HEK293 (cell line): Measurements from ENCODE around the gene CHAC1.

Experiments used
- CTCF ChIA-PET: fragments of 350-600 bp; formaldehyde crosslinking; extraction: SDS; loops from one replicate; lab custom pipeline; 2021; ENCODE audit warnings: antibody characterized with exemption; lab: Yijun Ruan, JAX
- POLR2A ChIA-PET: fragments of 300-600 bp; formaldehyde crosslinking; extraction: SDS; loops from one replicate; lab custom pipeline; 2020; ENCODE audit warnings: antibody characterized with exemption, inconsistent platforms; lab: Yijun Ruan, JAX
- H3K27ac ChIP-seq: fragments of 200-500 bp; sonication (Bioruptor generic); 2 replicates; pipeline ENCODE4 v1.5.1; 2014; ENCODE audit warnings: low read depth, low read length, control low read depth, inconsistent platforms; ENCODE audit errors: extremely low read depth
- H3K36me3 ChIP-seq, 2 experiments: fragments of 200-500 bp in 1 of 2; sonication (Bioruptor generic) in 1 of 2; 1 replicate in 1 of 2; 2 replicates in 1 of 2; pipeline ENCODE4 v1.5.1; 2014 to 2017; ENCODE audit warnings: inconsistent platforms in 2 of 2, low read length in 2 of 2; ENCODE audit not compliant: control insufficient read depth in 2 of 2, insufficient read depth in 1 of 2
- H3K4me1 ChIP-seq: fragments of 200-500 bp; sonication (Bioruptor generic); 2 replicates; pipeline ENCODE4 v1.5.1; 2014; ENCODE audit warnings: mild to moderate bottlenecking, low read length, inconsistent platforms; ENCODE audit not compliant: control insufficient read depth, insufficient read depth
- H3K4me3 ChIP-seq: 2 replicates; pipeline ENCODE4 v1.5.1; 2011; ENCODE audit warnings: low read depth, mild to moderate bottlenecking, control low read depth, low read length, moderate library complexity
- H3K9me3 ChIP-seq: fragments of 200-500 bp; sonication (Bioruptor generic); 2 replicates; pipeline ENCODE4 v1.5.1; 2014; ENCODE audit warnings: low read depth, low read length, inconsistent platforms; ENCODE audit not compliant: control insufficient read depth, insufficient read depth
- BCL11B ChIP-seq: fragments of 450-650 bp; formaldehyde crosslinking; IDR thresholded peaks from 2 replicates; pipeline ENCODE4 v1.5.1; 2016; ENCODE audit warnings: low read depth, missing biosample characterization, missing genetic modification characterization
- EGR2 ChIP-seq: fragments of 450-650 bp; formaldehyde crosslinking; IDR thresholded peaks from 2 replicates; pipeline ENCODE4 v1.5.1; 2016; ENCODE audit warnings: low read depth, missing biosample characterization, missing genetic modification characterization
- GLIS1 ChIP-seq: fragments of 450-650 bp; formaldehyde crosslinking; IDR thresholded peaks from 2 replicates; pipeline ENCODE4 v1.5.1; 2016; ENCODE audit warnings: missing biosample characterization, missing genetic modification characterization
- HIC1 ChIP-seq: fragments of 450-650 bp; formaldehyde crosslinking; IDR thresholded peaks from 2 replicates; pipeline ENCODE4 v1.5.1; 2016; ENCODE audit warnings: missing biosample characterization, missing genetic modification characterization
- HOXC10 ChIP-seq: sonication (generic); formaldehyde crosslinking; IDR thresholded peaks from 2 replicates; pipeline ENCODE4 v1.8.1; 2023; ENCODE audit warnings: mild to moderate bottlenecking, missing genetic modification reagents
- KLF1 ChIP-seq: fragments of 450-650 bp; formaldehyde crosslinking; IDR thresholded peaks from 2 replicates; pipeline ENCODE4 v1.5.1; 2016; ENCODE audit warnings: missing biosample characterization, missing genetic modification characterization
- KLF17 ChIP-seq: fragments of 450-650 bp; formaldehyde crosslinking; IDR thresholded peaks from 2 replicates; pipeline ENCODE4 v1.5.1; 2016; ENCODE audit warnings: missing biosample characterization, missing genetic modification characterization
- PRDM4 ChIP-seq: fragments of 450-650 bp; formaldehyde crosslinking; IDR thresholded peaks from 2 replicates; pipeline ENCODE4 v1.5.1; 2017; ENCODE audit warnings: missing biosample characterization, missing genetic modification characterization
- YY1 ChIP-seq: fragments of 450-650 bp; formaldehyde crosslinking; IDR thresholded peaks from 2 replicates; pipeline ENCODE4 v1.5.1; 2018; ENCODE audit warnings: missing biosample characterization, missing genetic modification characterization
- ZBTB10 ChIP-seq: fragments of 450-650 bp; formaldehyde crosslinking; IDR thresholded peaks from 2 replicates; pipeline ENCODE4 v1.5.1; 2016; ENCODE audit warnings: missing biosample characterization, missing genetic modification characterization
- ZBTB17 ChIP-seq: fragments of 450-650 bp; formaldehyde crosslinking; IDR thresholded peaks from 2 replicates; pipeline ENCODE4 v1.5.1; 2016; ENCODE audit warnings: missing biosample characterization, missing genetic modification characterization
- ZFHX2 ChIP-seq: fragments of 450-650 bp; formaldehyde crosslinking; conservative IDR thresholded peaks from 2 replicates; pipeline ENCODE4 v1.5.1; 2016; ENCODE audit warnings: missing biosample characterization, missing genetic modification characterization
- ZIC2 ChIP-seq: fragments of 450-650 bp; formaldehyde crosslinking; IDR thresholded peaks from 2 replicates; pipeline ENCODE4 v1.5.1; 2016; ENCODE audit warnings: missing biosample characterization, missing genetic modification characterization
- ZNF10 ChIP-seq: fragments of 450-650 bp; formaldehyde crosslinking; IDR thresholded peaks from 2 replicates; pipeline ENCODE4 v1.5.1; 2017; ENCODE audit warnings: missing biosample characterization, missing genetic modification characterization
- ZNF133 ChIP-seq: fragments of 450-650 bp; formaldehyde crosslinking; IDR thresholded peaks from 2 replicates; pipeline ENCODE4 v1.5.1; 2016; ENCODE audit warnings: missing biosample characterization, missing genetic modification characterization
- ZNF155 ChIP-seq: fragments of 450-650 bp; formaldehyde crosslinking; IDR thresholded peaks from 2 replicates; pipeline ENCODE4 v1.5.1; 2016; ENCODE audit warnings: missing biosample characterization, missing genetic modification characterization
- ZNF169 ChIP-seq: fragments of 450-650 bp; formaldehyde crosslinking; IDR thresholded peaks from 2 replicates; pipeline ENCODE4 v1.5.1; 2016; ENCODE audit warnings: missing biosample characterization, missing genetic modification characterization
- ZNF174 ChIP-seq: fragments of 450-650 bp; formaldehyde crosslinking; IDR thresholded peaks from 2 replicates; pipeline ENCODE4 v1.5.0; 2017; ENCODE audit warnings: missing biosample characterization, mild to moderate bottlenecking, missing genetic modification characterization
- ZNF223 ChIP-seq: fragments of 450-650 bp; formaldehyde crosslinking; IDR thresholded peaks from 2 replicates; pipeline ENCODE4 v1.5.1; 2016; ENCODE audit warnings: missing biosample characterization, missing genetic modification characterization
- ZNF311 ChIP-seq: fragments of 450-650 bp; formaldehyde crosslinking; IDR thresholded peaks from 2 replicates; pipeline ENCODE4 v1.5.1; 2017; ENCODE audit warnings: missing biosample characterization, missing genetic modification characterization, borderline replicate concordance
- ZNF341 ChIP-seq: fragments of 450-650 bp; formaldehyde crosslinking; IDR thresholded peaks from 2 replicates; pipeline ENCODE4; 2016; ENCODE audit warnings: low read depth, missing biosample characterization, missing genetic modification characterization
- ZNF366 ChIP-seq: fragments of 450-650 bp; formaldehyde crosslinking; conservative IDR thresholded peaks from 2 replicates; pipeline ENCODE4 v1.5.1; 2016; ENCODE audit warnings: missing biosample characterization, missing genetic modification characterization
- ZNF530 ChIP-seq: fragments of 450-650 bp; formaldehyde crosslinking; IDR thresholded peaks from 2 replicates; pipeline ENCODE4 v1.5.1; 2016; ENCODE audit warnings: low read depth, missing biosample characterization, missing genetic modification characterization
- ZNF585B ChIP-seq: fragments of 450-650 bp; formaldehyde crosslinking; IDR thresholded peaks from 2 replicates; pipeline ENCODE4 v1.5.1; 2016; ENCODE audit warnings: missing biosample characterization, missing genetic modification characterization
- ZNF768 ChIP-seq: fragments of 450-650 bp; formaldehyde crosslinking; IDR thresholded peaks from 2 replicates; pipeline ENCODE4 v1.5.1; 2018; ENCODE audit warnings: missing biosample characterization, mild to moderate bottlenecking, missing genetic modification characterization
- ZNF777 ChIP-seq: fragments of 450-650 bp; formaldehyde crosslinking; IDR thresholded peaks from 2 replicates; pipeline ENCODE4 v1.5.1; 2017; ENCODE audit warnings: missing biosample characterization, missing genetic modification characterization, borderline replicate concordance
- ZNF837 ChIP-seq: fragments of 450-650 bp; formaldehyde crosslinking; IDR thresholded peaks from 2 replicates; pipeline ENCODE4 v1.5.1; 2016; ENCODE audit warnings: missing biosample characterization, missing genetic modification characterization

Gene CHAC1

GRCh38 chr15:40959331-40960141 lies 6.3 kb downstream of the CHAC1 start:
- TF ChIP-seq GLIS1 (0 out of 2 replicates have a peak, but pooled peaks have one; percentile 24), ZNF155 (tag by site-specific recombination) (no peak), ZBTB17 (peak; percentile 62), ZFHX2 (tag by site-specific recombination) (peak; percentile 88), ZNF585B (tag by site-specific recombination) (no peak), ZIC2 (peak; percentile 44), ZNF169 (tag by site-specific recombination) (no peak), EGR2 (peak; percentile 89), ZNF341 (peak; percentile 15; the same call in 1 of the 2 replicates)
- POLR2A ChIA-PET, result interaction anchor here (1.4 kb wide), 1 partner anchor 31 kb away, joined by 6 read pairs; the partner anchor contains the start of gene DLL4
- Histone ChIP-seq H3K4me1 (peaks cover 5% of the 10 kb centered on the region; the same call in 1 of the 2 replicates), H3K4me3 (no peak overlapping the region), H3K27ac (no peak overlapping the region), H3K36me3 (peaks cover 0 to 6% of the 10 kb centered on the region in 2 experiments; a peak in 1 of 3 replicates), H3K9me3 (no peaks in the 10 kb centered on the region)
- CTCF ChIA-PET, result no interaction called here

- ChIA-PET POLR2A (interaction anchor here (0.6 kb wide), 1 partner anchor 62 kb away, joined by 4 read pairs; no protein-coding TSS in a partner anchor), CTCF (no interaction called here)
- Histone ChIP-seq H3K4me3 (no peak overlapping the region), H3K4me1 (peaks cover 5% of the 10 kb centered on the region; the same call in 1 of the 2 replicates), H3K36me3 (peaks cover 0 to 4% of the 10 kb centered on the region in 2 experiments; a peak in 1 of 3 replicates), H3K9me3 (no peaks in the 10 kb centered on the region), H3K27ac (no peak overlapping the region)
- TF ChIP-seq ZBTB10 (no peak), HIC1 (no peak), ZNF133 (tag by site-specific recombination) (no peak), KLF17 (tag by site-specific recombination) (no peak), ZNF311 (no peak), HOXC10 (CRISPR knock-in tag) (no peak), BCL11B (no peak), ZNF837 (tag by site-specific recombination) (no peak), ZNF223 (tag by site-specific recombination) (no peak), ZNF10 (tag by site-specific recombination) (no peak), PRDM4 (tag by site-specific recombination) (no peak), ZNF174 (tag by site-specific recombination) (no peak), ZNF777 (tag by site-specific recombination) (no peak), ZNF768 (tag by site-specific recombination) (no peak), ZNF169 (tag by site-specific recombination) (no peak), KLF1 (tag by site-specific recombination) (no peak), ZNF366 (tag by site-specific recombination) (no peak), YY1 (tag by site-specific recombination) (no peak), ZNF530 (tag by site-specific recombination) (no peak)
These were observed 7.0 kb downstream of the CHAC1 start for GRCh38 chr15:40960151-40960885.
